Fibroblast of mammary gland (primary cell): Measurements from ENCODE around the gene CDAN1.

Experiments used
- DNase-seq: peaks from one replicate; pipeline ENCODE4 v3.0.0-alpha.2; 2010; ENCODE audit warnings: low read depth
- H3K4me3 ChIP-seq: 2 replicates; pipeline ENCODE4 v1.5.1; 2011; ENCODE audit warnings: low read depth, mild to moderate bottlenecking, low read length, moderate library complexity; ENCODE audit not compliant: control insufficient read depth
- CTCF ChIP-seq: conservative IDR thresholded peaks from 2 replicates; pipeline ENCODE4 v1.5.1; 2011; ENCODE audit warnings: low read depth, low read length, inconsistent platforms; ENCODE audit not compliant: control insufficient read depth, insufficient read depth

The CDAN1 gene

GRCh38 chr15:42734076-42734672 is 2.8 kb downstream of the CDAN1 start:
- no peak for TF ChIP-seq CTCF
- H3K4me3 ChIP-seq: no peak overlapping the region
- DNase-seq: no peak

GRCh38 chr15:42733027-42733426 is 3.9 kb downstream of the CDAN1 start:
- TF ChIP-seq CTCF: no peak
- no peak for DNase-seq
- no peak overlapping the region for H3K4me3 ChIP-seq

- no peak for DNase-seq
- TF ChIP-seq CTCF: no peak
- H3K4me3 ChIP-seq: no peak overlapping the region
These were observed 4.7 kb downstream of the CDAN1 start for GRCh38 chr15:42732095-42732827.

- DNase-seq: no peak
- no peak for TF ChIP-seq CTCF
- H3K4me3 ChIP-seq: no peak overlapping the region
These were observed 5.5 kb downstream of the CDAN1 start for GRCh38 chr15:42731461-42731860.

GRCh38 chr15:42730536-42730935 is 6.4 kb downstream of the CDAN1 start:
- no peak overlapping the region for H3K4me3 ChIP-seq
- no peak for DNase-seq
- TF ChIP-seq CTCF: no peak

GRCh38 chr15:42730135-42730534 is 6.8 kb downstream of the CDAN1 start:
- no peak for TF ChIP-seq CTCF
- H3K4me3 ChIP-seq: no peak overlapping the region
- no peak for DNase-seq
